ENCODE data around the gene SUGCT.

SUGCT gene

GRCh38 chr7:40468891-40469864 is 334.4 kb downstream of the SUGCT start:
- DNase-seq (ENCODE audit: low read depth in 2 of 2) = no peak

GRCh38 chr7:40470091-40470592 is 335.3 kb downstream of the SUGCT start:
- no peak for DNase-seq (ENCODE audit: low read depth in 2 of 2)

GRCh38 chr7:40470817-40471216 is 336.0 kb downstream of the SUGCT start:
- DNase-seq (ENCODE audit: low read depth in 2 of 2) = no peak

GRCh38 chr7:40471891-40472290 is 337.1 kb downstream of the SUGCT start:
- no peak for DNase-seq (ENCODE audit: low read depth in 2 of 2)

GRCh38 chr7:40474790-40475680 is 340.2 kb downstream of the SUGCT start:
- DNase-seq (ENCODE audit: low read depth in 2 of 2) = no peak

GRCh38 chr7:40475681-40475982 is 340.8 kb downstream of the SUGCT start:
- no peak for DNase-seq (ENCODE audit: low read depth in 2 of 2)

GRCh38 chr7:40477094-40477493 is 342.3 kb downstream of the SUGCT start:
- DNase-seq (ENCODE audit: low read depth in 2 of 2) = no peak

- DNase-seq (ENCODE audit: low read depth in 2 of 2) = no peak
Measured at GRCh38 chr7:40482845-40483244, 348.0 kb downstream of the SUGCT start.

- no peak for DNase-seq (ENCODE audit: low read depth in 2 of 2)
Measured at GRCh38 chr7:40483630-40484029, 348.8 kb downstream of the SUGCT start.

- DNase-seq (ENCODE audit: low read depth in 2 of 2) = no peak
Measured at GRCh38 chr7:40489844-40490602, 355.2 kb downstream of the SUGCT start.

GRCh38 chr7:40490603-40490924 is 355.8 kb downstream of the SUGCT start:
- DNase-seq (ENCODE audit: low read depth in 2 of 2) = no peak

- no peak for DNase-seq (ENCODE audit: low read depth in 2 of 2)
Measured at GRCh38 chr7:40492946-40493345, 358.1 kb downstream of the SUGCT start.

GRCh38 chr7:40493609-40494051 is 358.8 kb downstream of the SUGCT start:
- DNase-seq (ENCODE audit: low read depth in 2 of 2) = no peak

GRCh38 chr7:40498924-40499510 is 364.2 kb downstream of the SUGCT start:
- DNase-seq (ENCODE audit: low read depth in 2 of 2) = no peak

GRCh38 chr7:40499718-40500117 is 364.9 kb downstream of the SUGCT start:
- DNase-seq (ENCODE audit: low read depth in 2 of 2) = no peak

GRCh38 chr7:40500219-40500618 is 365.4 kb downstream of the SUGCT start:
- DNase-seq (ENCODE audit: low read depth in 2 of 2) = no peak

GRCh38 chr7:40502359-40502758 is 367.6 kb downstream of the SUGCT start:
- no peak for DNase-seq (ENCODE audit: low read depth in 2 of 2)

- no peak for DNase-seq (ENCODE audit: low read depth in 2 of 2)
Measured at GRCh38 chr7:40506158-40506557, 371.4 kb downstream of the SUGCT start.

- no peak for DNase-seq (ENCODE audit: low read depth in 2 of 2)
Measured at GRCh38 chr7:40507166-40507565, 372.4 kb downstream of the SUGCT start.

- no peak for DNase-seq (ENCODE audit: low read depth in 2 of 2)
Measured at GRCh38 chr7:40509287-40509996, 374.6 kb downstream of the SUGCT start.

GRCh38 chr7:40516376-40516775 is 381.6 kb downstream of the SUGCT start:
- no peak for DNase-seq (ENCODE audit: low read depth in 2 of 2)
